ENCODE results near the gene CETN3. TPM values are rescaled to one million over a fixed set of nuclear protein-coding genes. Genes with fewer than 3 reads are reported as not detected.
"Not testable (repeated sequence)": the region's sequence is repeated elsewhere in the genome, so short reads cannot be mapped to it uniquely, and the experiment has no call there.

Gene CETN3
- polyA plus RNA-seq, 6 donors from 2014 or later: 12.8 to 35.7 (median 24.1) TPM

DNA sequence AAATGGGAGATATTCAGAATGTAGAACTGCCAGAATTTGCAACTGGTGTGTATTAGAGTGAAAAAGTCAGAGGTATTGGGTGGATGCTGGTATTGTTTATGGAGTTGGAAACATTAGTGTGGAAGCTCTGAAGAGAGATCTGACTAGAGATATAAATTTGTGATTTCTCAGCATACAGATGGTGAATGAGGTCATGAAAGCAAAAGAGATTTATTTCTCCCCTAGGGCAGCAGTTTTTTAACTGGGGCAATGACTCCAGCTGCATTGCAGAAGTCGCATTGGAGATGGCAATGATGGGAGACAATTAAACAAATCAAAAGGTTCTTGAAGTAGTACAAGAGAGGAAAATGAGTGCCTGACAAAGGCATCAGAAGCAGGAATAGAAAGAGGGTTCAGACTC is 64.9 kb downstream of the CETN3 start:
- H3K36me3 Mint-ChIP-seq: no peaks in the 10 kb centered on the region
- H3K27me3 Mint-ChIP-seq: peaks cover 16 to 41% (median 26%) of the 10 kb centered on the region in 3 donors

DNA sequence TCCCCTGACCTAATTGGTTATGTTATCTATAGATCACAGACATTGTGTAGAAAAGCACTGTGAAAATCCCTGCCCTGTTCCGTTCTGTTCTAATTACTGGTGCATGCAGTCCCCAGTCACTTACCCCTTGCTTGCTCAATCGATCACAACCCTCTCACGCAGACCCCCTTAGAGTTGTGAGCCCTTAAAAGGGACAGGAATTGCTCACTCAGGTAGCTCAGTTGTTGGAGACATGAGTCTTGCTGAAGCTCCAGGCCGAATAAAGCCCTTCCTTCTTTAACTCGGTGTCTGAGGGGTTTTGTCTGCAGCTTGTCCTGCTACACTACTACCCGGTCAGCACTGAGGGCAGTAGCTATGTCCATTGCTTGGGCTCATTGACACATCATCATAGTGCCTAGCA is 65.8 kb downstream of the CETN3 start:
- peaks cover 16 to 41% (median 26%) of the 10 kb centered on the region in 3 donors for H3K27me3 Mint-ChIP-seq

More for the DNA sequence above, 64.9 kb downstream of the CETN3 start:
- Mint-ChIP-seq H3K4me3 (no peak overlapping the region), H3K9me3 (no peaks in the 10 kb centered on the region), H3K27ac (no peak overlapping the region), H3K4me1 (no peaks in the 10 kb centered on the region)
- DNase-seq (no peak), ATAC-seq (ENCODE audit: low read depth in 2 of 2) (no peak)

DNA sequence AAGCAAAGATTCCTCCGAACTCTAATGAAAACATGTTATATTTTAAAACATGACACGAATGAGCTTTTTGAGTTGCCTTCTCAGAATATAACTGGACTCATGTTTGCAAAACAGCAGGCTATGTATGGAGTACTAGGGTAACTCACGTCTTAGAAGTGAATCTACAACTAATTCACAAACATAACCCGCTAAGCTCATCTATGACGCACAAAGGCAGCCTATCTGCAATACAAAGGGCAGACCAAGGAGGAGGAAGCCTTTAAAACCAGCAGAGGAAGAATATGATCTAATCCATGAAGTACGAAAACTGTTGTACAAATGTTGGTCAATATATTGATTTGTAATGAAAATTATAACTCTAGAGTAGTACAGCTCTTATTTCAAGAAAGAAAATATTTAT is 67.0 kb downstream of the CETN3 start:
- H3K9me3 Mint-ChIP-seq: peaks cover 0 to 2% (median 0%) of the 10 kb centered on the region in 7 donors
- no peak for ATAC-seq (ENCODE audit: low read depth in 2 of 2)
- H3K4me3 Mint-ChIP-seq: no peak overlapping the region
- no peaks in the 10 kb centered on the region for H3K4me1 Mint-ChIP-seq
- DNase-seq: no peak
- H3K36me3 Mint-ChIP-seq: no peaks in the 10 kb centered on the region
- H3K27ac Mint-ChIP-seq: no peak overlapping the region
- H3K27me3 Mint-ChIP-seq: peaks cover 20 to 46% (median 32%) of the 10 kb centered on the region in 3 donors

More for the DNA sequence above, 65.8 kb downstream of the CETN3 start:
- DNase-seq; H3K4me3 Mint-ChIP-seq; H3K4me1 Mint-ChIP-seq; H3K9me3 Mint-ChIP-seq; ATAC-seq (ENCODE audit: low read depth in 2 of 2); H3K36me3 Mint-ChIP-seq; H3K27ac Mint-ChIP-seq: not testable (repeated sequence)

Other genes with a start within 250 kb of the CETN3 start
- 1 to 10 TPM; 3.0 to 6.2 (median 3.8) TPM for gene MBLAC2, start 65.0 kb upstream of the CETN3 start, polyA plus RNA-seq (ENCODE audit: low read depth in 6 of 6)
- 1 to 10 TPM in 4 of 6 donors, under 1 TPM in 1, not detected in 1; 0.95 to 4.6 (median 2.6) TPM for gene POLR3G, start 65.1 kb upstream of the CETN3 start, polyA plus RNA-seq (ENCODE audit: low read depth in 6 of 6)
- 10 to 100 TPM in 2 of 6 donors, 1 to 10 TPM in 4; 3.2 to 12.8 (median 9.4) TPM for gene LYSMD3, start 119.8 kb upstream of the CETN3 start, polyA plus RNA-seq (ENCODE audit: low read depth in 6 of 6)
- gene ADGRV1, start 149.0 kb upstream of the CETN3 start, polyA plus RNA-seq (ENCODE audit: low read depth in 6 of 6): under 1 TPM in 1 of 6 donors, not detected in 5; 0.62 TPM

All from naive B cell (primary cell).